Islet of Langerhans (tissue), 1 donor: ENCODE measurements around the gene MB.
"Not testable (repeated sequence)": the region's sequence is repeated elsewhere in the genome, so short reads cannot be mapped to it uniquely, and the experiment has no call there.

ENCODE experiments used
- FAIRE-seq: peaks from one replicate; lab custom pipeline; 2011; peaks lifted over from hg19 to GRCh38; lab: Jason Lieb, UNC

MB gene

DNA sequence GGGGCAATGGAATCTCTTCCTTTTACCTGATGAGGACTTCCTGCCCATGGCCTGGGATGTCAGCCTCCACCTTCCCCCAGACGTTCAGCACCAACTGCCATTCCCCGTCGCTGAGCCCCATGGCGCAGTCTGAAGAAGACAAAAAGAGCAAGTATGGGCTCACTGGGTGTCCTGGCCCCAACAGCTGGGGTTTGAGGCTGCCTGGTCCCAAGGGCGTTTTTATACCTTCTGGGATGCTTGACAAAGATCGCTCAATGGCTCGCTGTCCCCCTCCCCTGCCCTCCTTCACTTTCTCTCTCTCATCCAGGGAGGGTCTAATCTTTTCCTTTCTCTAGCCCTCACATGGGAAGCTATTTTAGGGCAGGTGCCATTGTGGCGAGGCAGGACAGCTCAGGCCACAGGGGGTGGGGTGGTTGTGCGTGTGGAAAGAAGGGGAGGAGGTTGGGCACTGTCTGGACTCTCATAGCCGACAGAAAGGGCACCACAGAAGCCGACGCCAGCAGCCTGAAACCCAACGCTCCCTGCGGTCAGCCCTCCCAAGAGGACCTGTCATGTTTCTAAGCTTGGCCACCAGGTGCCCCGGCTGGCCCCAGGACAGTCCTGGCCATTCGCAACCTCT, at the start of gene MB:
Gene MB, minus strand, starts transcription at position 193 of the 619 bp plus-strand sequence. Its CDS starts 72 bp downstream, at position 121.
- no peak for FAIRE-seq

DNA sequence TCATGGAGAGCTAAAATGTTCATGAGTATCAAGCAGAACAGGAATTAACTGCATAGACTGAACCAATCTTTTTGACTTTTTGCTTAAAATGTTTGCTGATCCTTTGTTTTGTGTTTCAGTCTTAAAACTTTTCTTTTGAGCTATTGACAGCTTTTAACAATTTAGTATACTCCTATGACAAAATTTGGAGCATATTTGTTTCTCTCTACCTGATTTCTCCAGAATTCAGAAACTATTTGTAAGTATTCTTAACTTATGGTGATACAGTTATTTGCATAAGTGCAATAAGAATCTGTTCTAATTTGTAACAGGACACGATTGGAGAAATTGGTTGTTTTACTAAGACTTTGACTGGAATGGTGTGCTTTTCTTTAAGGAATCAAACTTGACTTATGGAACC, 49.6 kb upstream of the MB start:
- not testable (repeated sequence) for FAIRE-seq

DNA sequence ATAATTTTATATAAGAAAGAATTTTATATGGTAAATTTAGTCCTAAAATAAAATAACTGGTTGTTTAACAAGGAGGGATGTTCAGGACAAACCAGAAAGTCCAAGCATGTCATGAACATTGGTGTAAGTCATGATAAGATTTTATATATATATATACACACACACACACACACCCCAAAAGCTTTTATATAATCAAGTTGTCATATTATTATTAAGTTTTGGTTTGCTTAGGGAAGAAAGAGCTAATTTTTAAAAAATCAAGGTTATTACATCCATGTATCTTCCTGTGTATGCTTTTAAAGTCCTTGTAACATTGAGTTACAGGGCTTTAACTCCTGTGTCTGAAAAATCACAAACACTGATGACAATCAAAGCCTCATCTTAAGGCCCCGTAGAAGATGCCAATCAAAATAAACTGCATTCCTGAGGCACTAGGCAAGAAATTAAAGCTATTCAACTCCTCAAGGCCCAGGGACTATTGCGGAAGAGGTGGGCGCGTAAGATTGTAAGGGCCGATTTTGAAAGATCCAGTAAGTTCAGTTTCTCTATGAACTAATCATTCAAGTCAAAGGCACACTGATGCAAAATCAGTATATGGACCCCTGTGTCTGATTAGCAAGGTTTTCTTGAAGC, 47.9 kb upstream of the MB start:
- no peak for FAIRE-seq

DNA sequence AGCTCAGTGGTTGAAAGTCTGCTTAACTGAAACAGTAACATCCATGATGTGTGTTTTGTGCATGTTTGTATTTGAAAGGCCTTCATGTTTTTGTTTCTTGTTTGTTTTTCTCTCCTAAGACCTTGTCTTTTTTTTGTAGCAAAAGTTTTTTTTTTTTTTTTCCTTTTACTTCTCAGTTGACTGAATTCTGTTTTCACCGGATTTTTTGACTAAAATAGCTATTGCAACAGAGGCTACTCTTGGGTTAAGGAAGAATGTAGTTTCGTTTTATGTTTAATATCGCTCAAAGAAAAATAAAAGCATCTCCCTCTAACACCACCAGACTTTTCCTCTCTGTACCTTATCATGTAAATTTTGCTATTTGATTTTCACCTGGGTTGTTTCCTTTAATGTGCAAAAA, 46.2 kb upstream of the MB start:
- FAIRE-seq, result no peak

DNA sequence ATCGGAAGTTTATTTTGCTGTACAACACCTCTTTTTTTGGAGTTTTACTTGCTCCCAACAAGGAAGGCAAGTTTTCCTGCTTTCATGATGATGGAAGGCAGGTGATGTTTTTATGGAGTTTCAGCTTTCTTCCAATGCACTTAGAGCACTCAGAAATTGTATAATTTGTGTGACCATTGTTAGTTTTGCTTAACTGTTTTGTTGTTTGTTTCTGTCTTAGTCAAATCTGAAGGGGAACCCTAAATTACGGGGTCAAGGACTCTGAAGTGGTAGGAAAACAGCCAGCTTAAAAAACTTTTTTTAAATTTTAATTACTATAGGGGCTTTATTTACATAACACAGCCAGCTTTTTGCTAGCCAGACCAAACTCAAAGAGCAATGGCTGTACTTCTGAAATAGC, 45.8 kb upstream of the MB start:
- FAIRE-seq, result no peak

DNA sequence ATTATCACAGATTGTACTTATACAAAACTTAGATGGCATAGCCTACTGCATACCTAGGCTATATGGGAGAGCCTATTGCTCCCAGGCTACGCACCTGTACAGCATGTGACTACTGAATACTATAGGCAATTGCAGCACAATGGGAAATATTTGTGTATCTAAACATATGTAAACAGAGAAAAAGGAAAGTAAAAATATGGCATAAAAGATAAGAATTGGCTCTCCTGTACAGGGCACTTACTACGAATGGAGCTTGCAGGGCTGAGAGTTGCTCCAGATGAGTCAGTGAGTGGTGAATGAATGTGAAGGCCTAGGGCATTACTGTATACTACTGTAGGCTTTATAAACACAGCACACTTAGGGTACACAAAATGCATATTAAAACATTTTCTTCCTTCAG, 44.3 kb upstream of the MB start:
- no peak for FAIRE-seq

DNA sequence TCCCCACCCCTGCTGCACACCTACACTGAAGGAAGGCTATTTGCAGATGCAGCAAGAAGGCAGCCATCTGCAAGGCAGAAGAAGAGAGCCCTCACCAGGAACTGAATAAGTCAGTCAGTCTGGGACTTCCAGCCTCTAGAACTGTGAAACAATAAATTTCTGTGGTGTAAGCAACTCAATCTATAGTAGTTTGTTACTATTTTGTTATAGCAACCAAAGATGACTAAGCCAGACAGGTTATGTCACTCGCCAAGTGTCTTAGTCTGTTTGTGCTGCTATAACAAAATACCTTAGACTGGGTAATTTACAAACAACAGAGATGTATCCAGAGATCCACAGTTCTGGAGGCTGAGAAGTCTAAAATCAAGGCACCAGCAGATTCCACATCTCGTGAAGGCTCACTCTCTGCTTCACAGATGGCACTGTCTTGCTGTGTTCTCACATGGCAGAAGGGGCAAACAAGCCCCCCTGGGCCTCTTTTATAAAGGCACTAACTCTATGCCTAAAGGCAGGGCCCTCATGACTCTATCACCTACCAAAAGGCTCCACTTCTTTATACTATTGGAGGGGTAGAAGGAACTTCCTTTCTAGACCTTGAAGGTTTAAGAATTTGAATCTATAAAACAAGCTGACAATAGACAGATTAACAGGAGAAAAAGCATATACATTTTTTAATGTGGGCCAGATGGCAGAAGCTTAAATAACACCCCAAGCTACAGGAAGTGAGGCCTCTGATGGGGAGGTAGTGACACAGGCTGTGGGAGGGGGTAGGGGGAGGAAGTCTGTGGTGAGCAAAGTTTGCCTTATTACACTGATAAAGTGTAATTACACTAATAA, 43.4 kb upstream of the MB start:
- no peak for FAIRE-seq

DNA sequence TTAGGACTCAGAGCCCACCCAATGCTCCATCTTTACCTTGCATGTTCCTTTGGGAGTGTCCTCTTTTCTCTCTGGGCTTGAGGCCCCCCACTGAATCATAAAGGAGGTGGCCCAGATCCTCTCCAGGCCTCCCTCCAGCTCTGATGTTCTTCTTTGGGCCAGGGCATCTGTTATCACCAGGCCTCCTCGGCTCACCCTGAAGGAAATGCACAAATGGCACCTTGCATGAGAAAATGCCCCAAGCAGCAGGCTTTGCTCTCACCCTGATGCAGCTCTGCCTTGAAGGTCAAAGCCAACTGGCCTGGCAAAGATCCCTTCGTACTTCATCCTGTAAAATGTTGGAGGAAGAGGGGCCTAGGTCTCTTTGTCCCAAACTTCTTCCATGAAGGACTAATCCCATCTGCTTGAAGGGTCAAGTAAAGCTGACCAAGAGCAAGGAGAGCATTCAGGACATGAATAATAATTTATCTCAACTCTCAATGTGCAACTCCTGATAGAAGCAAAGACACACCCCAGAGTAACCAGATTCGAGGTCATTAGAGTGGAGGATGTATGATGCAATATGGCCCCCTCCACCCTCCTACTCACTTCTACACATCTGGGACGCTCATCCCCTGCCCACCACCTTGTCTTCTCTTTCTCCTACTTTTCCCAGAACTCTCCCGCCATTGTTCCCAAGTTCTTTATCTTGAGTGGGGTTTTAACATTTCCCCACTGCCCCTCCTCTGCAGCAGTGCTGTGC, 40.6 kb upstream of the MB start:
- FAIRE-seq, result no peak

DNA sequence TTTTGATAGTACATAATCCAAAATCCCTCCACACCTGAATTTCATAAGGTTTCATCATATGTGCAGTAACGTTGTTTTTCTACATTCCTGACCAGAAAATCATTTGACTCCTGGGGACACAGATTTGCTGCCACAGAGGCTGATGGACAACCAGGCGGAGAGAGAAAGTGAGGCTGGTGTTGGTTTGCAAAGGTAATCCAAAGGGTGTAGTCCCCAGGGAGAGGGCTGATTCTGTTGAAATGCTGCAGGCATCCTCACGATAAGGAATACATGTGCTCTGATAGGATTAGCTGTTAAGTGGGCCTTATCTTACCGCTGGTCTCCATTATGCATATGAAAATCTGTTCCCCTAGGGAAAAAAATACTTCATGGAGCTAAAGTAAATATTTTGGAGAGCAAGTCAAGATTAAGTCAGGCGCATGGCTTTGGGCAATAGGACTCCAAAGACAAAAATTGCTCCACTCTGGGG, 39.2 kb upstream of the MB start:
- FAIRE-seq, result no peak

DNA sequence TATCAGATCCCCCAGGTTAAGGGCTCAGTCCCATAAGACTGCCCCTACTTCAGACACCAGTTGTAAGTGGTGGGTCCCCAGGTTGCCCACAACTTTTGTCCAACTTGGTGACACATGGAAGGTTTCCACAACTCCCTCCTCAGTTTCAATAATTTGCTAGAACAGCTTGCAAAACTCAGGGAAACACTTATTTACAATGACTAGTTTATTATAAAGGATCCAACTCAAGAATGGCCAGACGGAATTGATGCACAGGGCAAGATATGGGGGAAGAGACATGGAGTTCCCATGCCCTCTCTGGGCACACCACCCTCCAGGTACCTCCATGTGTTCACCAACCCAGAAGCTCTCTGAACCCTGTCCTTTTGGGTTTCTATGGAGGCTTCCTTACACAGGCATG, 36.7 kb upstream of the MB start:
- no peak for FAIRE-seq

DNA sequence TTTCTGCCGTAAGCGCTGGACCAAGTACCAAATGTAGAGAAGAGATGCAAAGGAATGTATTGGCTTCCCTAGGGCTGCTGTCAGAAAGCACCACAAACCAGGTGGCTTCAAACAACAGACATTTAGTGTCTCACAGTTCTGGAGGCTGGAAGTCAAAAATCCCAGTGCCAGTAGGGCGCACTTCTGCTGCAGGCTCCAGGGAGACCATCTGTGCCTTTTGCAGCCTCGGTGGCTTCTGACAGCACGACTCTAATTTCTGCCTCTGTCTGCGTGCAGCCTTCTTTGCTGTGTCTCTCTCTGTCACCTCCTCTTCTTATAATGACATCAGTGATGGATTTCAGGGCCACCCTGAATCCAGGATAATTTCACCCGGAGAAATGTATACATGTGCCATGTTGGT, 34.0 kb upstream of the MB start:
- no peak for FAIRE-seq

DNA sequence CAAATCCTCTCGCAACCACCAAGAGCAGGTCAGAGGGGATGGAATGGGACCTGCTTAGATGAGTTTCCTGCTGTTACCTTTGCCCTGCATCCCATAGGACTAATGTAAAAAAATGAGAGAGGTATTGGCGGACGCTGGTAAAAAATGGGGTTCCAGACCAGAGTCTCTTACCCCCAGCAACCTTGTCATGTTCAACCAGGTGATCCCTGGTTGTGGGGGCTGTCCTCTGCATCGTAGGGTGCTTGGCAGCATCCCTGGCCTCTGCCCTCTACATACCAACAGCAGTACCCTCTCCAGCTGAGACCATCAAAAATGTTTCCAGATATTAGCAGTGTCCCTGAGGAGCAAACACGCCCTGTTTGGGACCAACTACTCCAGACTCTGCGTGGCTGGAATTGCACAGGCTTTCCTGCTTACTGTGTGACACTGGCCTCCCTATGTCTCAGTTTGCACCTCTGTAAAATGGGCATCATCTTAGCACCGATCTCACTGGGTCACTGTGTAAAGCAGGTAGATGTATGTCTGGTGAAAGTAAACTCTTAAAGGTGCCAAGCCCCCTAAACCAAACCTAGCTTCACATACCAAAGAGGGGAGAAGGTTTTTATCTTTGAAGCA, 32.6 kb upstream of the MB start:
- FAIRE-seq, result no peak

DNA sequence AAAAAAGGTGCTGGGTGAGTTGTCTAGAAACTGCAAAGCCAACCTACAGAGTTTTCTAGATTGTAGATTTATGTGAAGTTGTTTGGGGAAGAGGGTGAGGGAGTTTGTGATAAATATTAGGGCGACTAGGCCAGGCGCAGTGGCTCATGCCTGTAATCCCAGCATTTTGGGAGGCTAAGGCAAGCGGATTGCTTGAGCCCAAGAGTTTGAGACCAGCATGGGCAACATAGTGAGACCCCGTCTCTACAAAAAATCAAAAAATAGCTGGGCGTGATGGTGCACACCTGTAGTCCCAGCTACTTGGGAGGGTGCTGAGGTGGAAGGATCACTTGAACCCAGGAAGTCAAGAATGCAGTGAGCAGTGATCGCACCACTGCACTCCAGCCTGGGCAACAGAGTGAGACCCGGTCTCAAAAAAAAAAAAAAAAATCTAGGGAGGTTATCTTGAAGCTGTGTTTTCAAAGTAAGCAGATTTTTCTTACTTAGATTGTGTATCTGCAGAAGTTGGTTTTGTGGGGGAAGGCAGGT, 32.0 kb upstream of the MB start:
- no peak for FAIRE-seq

DNA sequence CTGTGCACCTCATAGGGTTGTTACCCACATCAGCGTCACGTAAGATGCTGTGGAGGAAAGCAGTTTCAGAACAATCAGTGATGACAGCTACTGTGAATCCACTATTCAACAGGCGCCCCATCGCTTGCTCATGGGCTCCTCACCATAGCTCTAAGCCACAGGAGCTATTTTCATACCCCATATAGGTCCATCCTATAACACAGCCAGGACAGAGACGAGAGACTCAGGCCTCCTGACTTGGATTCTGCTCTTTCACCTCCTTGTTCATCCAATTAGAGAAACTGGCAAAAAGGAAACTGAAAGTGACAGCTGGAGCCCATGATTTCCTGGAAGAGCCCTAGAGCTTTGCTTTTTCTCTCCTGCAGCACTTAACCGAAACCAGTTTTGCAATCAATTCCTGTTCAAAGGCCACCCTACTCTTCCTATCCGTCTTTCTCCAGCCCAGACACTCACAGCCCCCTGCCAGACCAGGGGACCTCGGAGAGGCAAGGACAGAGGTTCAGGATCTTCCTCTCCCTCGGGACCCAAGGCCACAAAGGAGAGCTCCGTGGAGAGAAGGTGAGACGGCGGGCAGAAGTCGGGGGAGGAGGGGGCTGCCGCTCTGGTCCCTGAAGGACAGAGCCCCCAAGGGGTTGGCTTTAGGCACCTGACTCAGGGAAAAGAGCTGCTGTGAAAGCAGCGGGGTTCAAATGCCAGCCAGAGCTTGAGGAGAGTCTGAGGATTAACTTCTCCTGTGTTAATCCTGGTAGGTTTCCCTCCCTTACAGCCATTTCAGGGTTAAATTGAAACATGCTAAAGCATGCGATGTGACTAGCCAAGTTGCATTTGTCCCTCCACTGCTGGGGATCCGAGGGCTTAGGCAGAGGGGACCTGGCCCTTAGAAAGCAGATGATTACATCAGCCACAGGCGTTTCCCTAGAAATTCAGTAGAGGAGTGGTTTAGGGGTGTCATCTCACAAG, 31.2 kb upstream of the MB start, which contains the start of gene APOL6:
Gene APOL6, plus strand, starts transcription at position 381 of the 960 bp plus-strand sequence. CDS start 7,980 bp downstream, outside the sequence.
- peak; percentile 85 for FAIRE-seq

DNA sequence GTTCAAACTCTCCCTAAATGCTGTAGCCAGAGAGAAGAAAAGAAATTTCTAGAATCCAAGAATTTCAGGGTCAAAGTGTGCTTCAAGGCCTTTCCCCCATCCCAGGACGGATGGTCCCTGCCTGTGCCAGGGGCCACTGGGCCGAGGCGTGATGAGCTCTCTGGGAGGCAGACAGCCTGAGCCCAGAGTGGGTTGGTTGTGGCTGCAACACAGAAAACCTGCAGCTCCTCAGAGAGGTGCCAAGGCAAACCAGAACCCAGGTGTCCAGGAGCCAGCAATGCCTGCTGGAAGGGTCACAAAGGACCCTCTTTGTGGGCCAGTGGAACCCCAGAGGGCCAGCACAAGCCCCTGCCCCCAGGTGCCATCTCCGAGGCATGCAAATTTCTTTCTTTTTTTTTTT, 28.5 kb upstream of the MB start:
- no peak for FAIRE-seq

DNA sequence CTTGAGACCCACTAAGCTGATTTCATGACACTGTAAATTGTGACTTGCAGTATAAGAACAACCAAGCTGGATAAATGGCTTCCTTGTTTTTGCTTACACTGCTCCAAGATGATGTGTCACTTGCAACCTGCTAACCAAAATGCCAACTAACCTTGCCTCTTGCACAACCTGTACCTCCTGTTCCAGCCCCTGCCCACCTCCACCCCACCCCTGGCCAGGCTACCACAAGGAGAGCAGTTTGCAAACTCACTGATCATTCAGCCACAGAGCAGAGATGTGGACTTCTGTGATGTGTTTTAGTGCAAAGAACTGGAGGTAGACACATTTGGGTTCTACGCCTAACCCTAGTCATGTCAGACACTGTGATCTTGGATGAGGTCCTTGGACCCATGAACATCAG, 26.9 kb upstream of the MB start:
- FAIRE-seq, result no peak

DNA sequence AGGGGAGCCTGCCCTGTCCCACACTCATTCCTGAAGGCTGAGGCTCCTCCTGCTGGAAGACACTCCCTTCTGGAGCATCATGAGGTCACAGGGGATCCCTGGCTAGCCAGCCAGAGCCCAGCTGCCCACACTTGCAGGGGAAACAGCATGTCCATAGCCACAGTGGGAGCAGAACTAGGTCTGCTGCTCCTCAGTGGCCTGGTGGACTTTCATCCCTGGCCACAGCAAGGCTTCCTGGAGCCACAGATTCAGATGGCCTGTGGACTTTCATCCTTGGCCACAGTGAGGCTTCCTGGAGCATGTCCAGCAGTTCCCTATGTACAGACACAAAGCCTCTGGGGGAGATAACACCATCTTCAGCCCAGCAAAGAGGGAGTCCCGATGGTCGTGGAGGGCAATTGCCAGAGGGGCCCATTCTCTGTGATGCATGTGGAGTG, 25.2 kb upstream of the MB start:
- FAIRE-seq, result no peak

DNA sequence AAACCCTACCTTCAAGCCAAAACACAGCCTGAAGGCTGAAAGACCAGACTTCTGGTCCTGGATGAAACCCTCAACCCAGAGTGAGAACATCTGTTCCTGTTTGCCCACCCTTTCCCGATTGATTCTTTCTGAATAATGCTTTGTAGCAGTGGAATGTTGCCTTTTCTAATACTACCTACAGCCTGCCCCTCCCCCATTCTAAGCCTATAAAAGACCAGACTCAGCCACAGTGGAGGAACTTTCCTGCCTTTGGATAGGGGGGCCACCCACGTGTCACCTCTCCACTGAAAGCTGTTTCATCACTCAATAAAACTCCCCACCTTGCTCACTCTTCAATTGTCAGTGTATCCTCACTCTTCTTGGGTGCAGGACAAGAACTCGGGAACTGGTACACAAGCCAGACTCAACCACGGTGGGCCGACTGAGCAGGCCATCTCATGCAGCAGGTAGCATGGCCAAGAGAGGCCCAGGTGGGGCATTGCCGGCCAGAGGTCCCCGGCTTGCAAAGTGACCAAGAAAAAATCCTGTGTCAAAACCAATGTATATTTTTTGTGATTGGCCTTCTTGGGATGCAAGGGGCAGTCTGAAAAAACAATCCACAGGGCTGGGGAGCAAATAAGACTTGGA, 24.5 kb upstream of the MB start:
- FAIRE-seq, result no peak

DNA sequence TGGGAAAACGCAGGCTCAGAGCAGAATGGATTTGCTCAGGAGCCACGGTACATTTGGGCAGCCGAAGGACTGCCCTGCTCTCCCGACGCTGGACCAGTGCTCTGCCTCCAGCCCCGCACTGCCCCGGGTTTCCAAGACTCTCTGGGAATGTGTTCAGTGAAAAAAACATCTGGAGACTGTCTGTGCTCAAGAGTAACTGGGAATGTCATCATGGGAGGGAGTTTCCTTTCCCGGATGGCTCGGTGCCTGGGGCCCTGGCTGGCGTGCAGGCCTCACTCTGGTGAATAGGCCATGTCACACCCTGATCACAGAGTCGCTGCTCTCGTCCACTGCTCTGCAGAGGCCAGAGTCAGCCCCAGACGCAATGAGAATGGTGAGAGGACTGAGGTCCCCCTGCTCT, 21.3 kb upstream of the MB start:
- FAIRE-seq, result no peak

DNA sequence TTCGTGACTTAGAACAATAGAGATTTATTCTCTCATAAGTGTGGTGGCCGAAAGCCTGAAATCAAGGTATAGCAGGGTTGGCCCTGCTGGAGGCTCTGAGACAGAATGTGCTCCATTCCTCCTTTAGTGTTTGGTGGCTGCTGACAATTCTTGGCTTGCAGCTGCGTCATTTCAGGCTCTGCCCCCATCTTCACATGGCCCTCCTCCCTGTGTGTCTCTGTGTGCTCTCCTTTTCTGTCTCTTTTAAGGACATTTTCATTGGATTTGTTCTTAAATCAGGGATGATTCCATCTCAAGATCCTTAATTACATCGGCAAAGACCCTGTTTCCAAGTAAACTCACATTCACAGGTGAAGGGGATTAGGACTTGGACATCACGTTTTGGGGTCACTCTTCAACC, 20.9 kb upstream of the MB start:
- FAIRE-seq, result no peak
